ES-I3 (cell line): Measurements from ENCODE around the gene PRIM1.

ENCODE experiments used
- H3K36me3 ChIP-seq: 2 replicates; pipeline ENCODE4 v1.6.1; 2013; ENCODE audit warnings: mild to moderate bottlenecking, low read length, control low read depth, moderate library complexity; ENCODE audit not compliant: insufficient read depth
- H3K4me1 ChIP-seq: 2 replicates; pipeline ENCODE4 v1.6.1; 2013; ENCODE audit warnings: mild to moderate bottlenecking, control low read depth, low read length; ENCODE audit not compliant: insufficient read depth
- H3K9ac ChIP-seq: 2 replicates; pipeline ENCODE4 v1.6.1; 2013; ENCODE audit warnings: low read depth, mild to moderate bottlenecking, low read length, moderate library complexity
- H3K9me3 ChIP-seq: 2 replicates; pipeline ENCODE4 v1.6.1; 2013; ENCODE audit warnings: mild to moderate bottlenecking, low read length, moderate library complexity; ENCODE audit not compliant: control insufficient read depth, insufficient read depth

The PRIM1 gene

GRCh38 chr12:56687223-56688128 is 64.6 kb downstream of the PRIM1 start:
- Histone ChIP-seq H3K36me3 (no peaks in the 10 kb centered on the region), H3K9ac (peak overlapping the region; percentile 99)

GRCh38 chr12:56684745-56685359 is 67.3 kb downstream of the PRIM1 start:
- H3K36me3 ChIP-seq = no peaks in the 10 kb centered on the region
- no peaks in the 10 kb centered on the region for H3K9me3 ChIP-seq
- peaks cover 7% of the 10 kb centered on the region; the same call in 1 of the 2 replicates for H3K4me1 ChIP-seq
- H3K9ac ChIP-seq = peak overlapping the region; percentile 23

More at GRCh38 chr12:56687223-56688128, 64.6 kb downstream of the PRIM1 start:
- Histone ChIP-seq H3K9me3 (no peaks in the 10 kb centered on the region), H3K4me1 (0 out of 2 replicates have a peak, but pooled peaks cover 7% of the 10 kb centered on the region)

DNA sequence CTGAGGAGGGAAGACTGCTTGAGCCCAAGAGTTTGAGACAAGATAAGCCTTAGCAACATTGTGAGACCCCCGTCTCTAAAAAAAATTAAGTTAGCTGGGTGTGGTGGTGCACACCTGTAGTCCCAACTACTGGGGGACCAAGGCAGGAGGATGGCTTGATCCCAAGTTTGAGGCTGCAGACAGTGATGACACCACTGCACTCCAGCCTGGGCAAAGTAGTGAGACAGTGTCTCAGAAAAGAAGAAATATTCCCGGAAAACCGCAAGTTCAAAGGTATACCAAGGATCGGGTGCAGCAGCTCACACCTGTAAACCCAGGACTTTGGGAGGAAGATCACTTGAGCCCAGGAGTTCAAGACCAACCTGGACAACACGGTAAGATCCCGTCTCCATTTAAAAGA is 69.8 kb downstream of the PRIM1 start:
- Histone ChIP-seq H3K4me1 (peaks cover 8% of the 10 kb centered on the region; the same call in 1 of the 2 replicates), H3K9ac (no peak overlapping the region), H3K9me3 (no peaks in the 10 kb centered on the region), H3K36me3 (no peaks in the 10 kb centered on the region)
